Measurements from ENCODE around the gene SGMS1. TPM values are rescaled to one million over a fixed set of nuclear protein-coding genes. Genes with fewer than 3 reads are reported as not detected.

SGMS1 gene
- total and polyA plus RNA-seq, 2 donors (not counting 3 experiments of a cell fraction or from before 2014, with no cell fraction given), result 9.7 to 23.7 TPM

DNA sequence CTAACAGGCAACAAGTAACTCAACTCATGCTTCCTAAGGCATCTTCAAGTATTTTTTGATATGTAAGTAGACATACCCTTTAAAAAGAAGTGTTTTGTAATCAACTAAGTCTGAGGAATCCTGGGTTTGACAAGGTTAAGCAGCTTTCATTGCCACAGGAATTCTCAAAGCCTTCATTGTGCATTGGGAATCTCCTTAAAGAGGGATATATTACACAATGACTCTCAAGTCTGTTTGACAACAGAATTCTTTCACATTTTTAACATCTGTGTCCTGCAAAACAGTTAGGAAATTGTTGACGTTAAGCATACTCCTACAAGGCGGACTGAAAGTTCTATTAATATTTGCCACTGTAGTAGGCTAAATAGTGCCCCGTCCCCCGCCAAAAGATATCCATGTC is 71.4 kb downstream of the SGMS1 start:
- BruUV-seq (replicated peaks), result no TSS peak
- Histone ChIP-seq H3K79me2 (ENCODE audit: control insufficient read depth, insufficient read depth, low read length) (no peaks in the 10 kb centered on the region), H3K4me2 (ENCODE audit: insufficient read depth, low read length) (no peak overlapping the region), H3K9ac (replicated peaks; ENCODE audit: extremely low read depth, insufficient read depth, low read length) (no peak overlapping the region), H3K27ac (ENCODE audit: insufficient read depth, low read depth, low read length) (no peak overlapping the region), H2AFZ (ENCODE audit: low read depth, low read length) (no peak overlapping the region), H3K4me1 (ENCODE audit: control insufficient read depth, extremely low read depth, insufficient read depth, low read length) (no peaks in the 10 kb centered on the region), H3K4me3 (replicated peaks in 1 of 3; ENCODE audit: insufficient read depth in 1 of 3, low read depth in 1 of 3, low read length in 3 of 3) (no peak overlapping the region), H3K9me3 (replicated peaks; ENCODE audit: control insufficient read depth, insufficient read depth, low read length) (no peaks in the 10 kb centered on the region), H3K36me3 (ENCODE audit: control insufficient read depth in 2 of 2, extremely low read depth in 1 of 2, insufficient read depth in 2 of 2, low read length in 2 of 2) (no peaks in the 10 kb centered on the region), H3K27me3 (ENCODE audit: control insufficient read depth in 2 of 2, insufficient read depth in 2 of 2, low read length in 2 of 2) (no peaks in the 10 kb centered on the region), H4K20me1 (replicated peaks; ENCODE audit: control insufficient read depth, extremely low read depth, insufficient read depth, low read length) (peaks cover 2% of the 10 kb centered on the region), H3K9me1 (replicated peaks; ENCODE audit: control insufficient read depth, extremely low read depth, insufficient read depth, low read length) (no peaks in the 10 kb centered on the region)
- DNase-seq (ENCODE audit: low read depth, low spot score) (no peak), FAIRE-seq (no peak)
- intact Hi-C loops (cut with micrococcal nuclease), result no loop called here
- dilution Hi-C loops (cut with MboI; ENCODE audit: extremely low pct_ligation_motif_present, low sequenced_read_pairs), result no loop called here
- CTCF ChIA-PET, result interaction anchor here (1.5 kb wide), 2 partner anchors 15 to 70 kb away, joined by 3 to 8 read pairs; no protein-coding TSS in a partner anchor
- POLR2A ChIA-PET, result no interaction called here
- TF ChIP-seq MYC (IDR thresholded peaks at IDR 0.05; ENCODE audit: low read depth, low read length) (no peak), POLR2A (IDR thresholded peaks at IDR 0.05; ENCODE audit: low read depth, low read length) (no peak), FOS (IDR thresholded peaks at IDR 0.05; ENCODE audit: borderline replicate concordance, insufficient read depth, low read length) (no peak)
- TF ChIP-seq, protein P1, sequence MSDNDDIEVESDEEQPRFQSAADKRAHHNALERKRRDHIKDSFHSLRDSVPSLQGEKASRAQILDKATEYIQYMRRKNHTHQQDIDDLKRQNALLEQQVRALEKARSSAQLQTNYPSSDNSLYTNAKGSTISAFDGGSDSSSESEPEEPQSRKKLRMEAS (IDR thresholded peaks at IDR 0.05; ENCODE audit: insufficient read depth, insufficient read length), result no peak

DNA sequence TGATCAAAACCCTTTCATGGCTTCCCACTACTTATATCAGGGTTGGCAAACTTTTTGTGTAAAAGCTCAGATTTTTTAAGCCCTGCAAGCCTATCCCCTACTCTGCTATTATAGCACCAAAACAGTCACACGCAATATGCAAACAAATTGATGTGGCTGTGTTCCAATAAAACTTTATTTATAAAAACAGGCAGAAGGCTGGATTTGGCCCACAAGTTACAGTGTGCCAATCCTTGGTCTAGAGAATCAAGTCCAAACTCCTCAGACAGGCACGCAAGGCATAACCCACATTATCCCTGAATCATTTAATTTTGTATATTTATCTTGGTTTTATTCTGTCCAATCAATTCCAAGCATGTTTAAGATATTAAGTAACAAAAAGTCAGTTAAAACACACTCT is 71.9 kb downstream of the SGMS1 start:
- Histone ChIP-seq H3K4me3 (replicated peaks in 1 of 3; ENCODE audit: insufficient read depth in 1 of 3, low read depth in 1 of 3, low read length in 3 of 3) (no peak overlapping the region), H3K9ac (replicated peaks; ENCODE audit: extremely low read depth, insufficient read depth, low read length) (no peak overlapping the region), H3K36me3 (ENCODE audit: control insufficient read depth in 2 of 2, extremely low read depth in 1 of 2, insufficient read depth in 2 of 2, low read length in 2 of 2) (no peaks in the 10 kb centered on the region), H3K27me3 (ENCODE audit: control insufficient read depth in 2 of 2, insufficient read depth in 2 of 2, low read length in 2 of 2) (no peaks in the 10 kb centered on the region), H3K79me2 (ENCODE audit: control insufficient read depth, insufficient read depth, low read length) (no peaks in the 10 kb centered on the region), H3K27ac (ENCODE audit: insufficient read depth, low read depth, low read length) (no peak overlapping the region), H3K9me3 (replicated peaks; ENCODE audit: control insufficient read depth, insufficient read depth, low read length) (no peaks in the 10 kb centered on the region), H2AFZ (ENCODE audit: low read depth, low read length) (no peak overlapping the region), H3K9me1 (replicated peaks; ENCODE audit: control insufficient read depth, extremely low read depth, insufficient read depth, low read length) (no peaks in the 10 kb centered on the region), H4K20me1 (replicated peaks; ENCODE audit: control insufficient read depth, extremely low read depth, insufficient read depth, low read length) (peaks cover 2% of the 10 kb centered on the region), H3K4me2 (ENCODE audit: insufficient read depth, low read length) (no peak overlapping the region), H3K4me1 (ENCODE audit: control insufficient read depth, extremely low read depth, insufficient read depth, low read length) (no peaks in the 10 kb centered on the region)
- no peak for TF ChIP-seq GATA2 (IDR thresholded peaks at IDR 0.05; ENCODE audit: insufficient read depth, insufficient read length, low read depth, low read length)
- TF ChIP-seq JUN (IDR thresholded peaks at IDR 0.05; ENCODE audit: borderline replicate concordance, insufficient read depth, insufficient read length, low read depth), result no peak
- TF ChIP-seq EZH2 (IDR thresholded peaks at IDR 0.05; ENCODE audit: borderline replicate concordance, low read depth, low read length, severe bottlenecking), result no peak
- BruUV-seq (replicated peaks), result no TSS peak
- dilution Hi-C loops (cut with MboI; ENCODE audit: extremely low pct_ligation_motif_present, low sequenced_read_pairs), result no loop called here
- FAIRE-seq, result no peak
- ChIA-PET CTCF (no interaction called here), POLR2A (no interaction called here)
- DNase-seq (ENCODE audit: low read depth, low spot score), result no peak
- intact Hi-C loops (cut with micrococcal nuclease), result no loop called here

All from endothelial cell of umbilical vein (primary cell).